GM21423 (cell line): ENCODE results near the gene CDH24.

Experiments used
- ATAC-seq: cut with Tn5 transposase; IDR thresholded peaks from one replicate; pipeline ENCODE4 v1.9.1; 2021; ENCODE audit warnings: mild to moderate bottlenecking, moderate library complexity; ENCODE audit not compliant: unreplicated experiment

CDH24 gene, protein sequence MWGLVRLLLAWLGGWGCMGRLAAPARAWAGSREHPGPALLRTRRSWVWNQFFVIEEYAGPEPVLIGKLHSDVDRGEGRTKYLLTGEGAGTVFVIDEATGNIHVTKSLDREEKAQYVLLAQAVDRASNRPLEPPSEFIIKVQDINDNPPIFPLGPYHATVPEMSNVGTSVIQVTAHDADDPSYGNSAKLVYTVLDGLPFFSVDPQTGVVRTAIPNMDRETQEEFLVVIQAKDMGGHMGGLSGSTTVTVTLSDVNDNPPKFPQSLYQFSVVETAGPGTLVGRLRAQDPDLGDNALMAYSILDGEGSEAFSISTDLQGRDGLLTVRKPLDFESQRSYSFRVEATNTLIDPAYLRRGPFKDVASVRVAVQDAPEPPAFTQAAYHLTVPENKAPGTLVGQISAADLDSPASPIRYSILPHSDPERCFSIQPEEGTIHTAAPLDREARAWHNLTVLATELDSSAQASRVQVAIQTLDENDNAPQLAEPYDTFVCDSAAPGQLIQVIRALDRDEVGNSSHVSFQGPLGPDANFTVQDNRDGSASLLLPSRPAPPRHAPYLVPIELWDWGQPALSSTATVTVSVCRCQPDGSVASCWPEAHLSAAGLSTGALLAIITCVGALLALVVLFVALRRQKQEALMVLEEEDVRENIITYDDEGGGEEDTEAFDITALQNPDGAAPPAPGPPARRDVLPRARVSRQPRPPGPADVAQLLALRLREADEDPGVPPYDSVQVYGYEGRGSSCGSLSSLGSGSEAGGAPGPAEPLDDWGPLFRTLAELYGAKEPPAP

DNA sequence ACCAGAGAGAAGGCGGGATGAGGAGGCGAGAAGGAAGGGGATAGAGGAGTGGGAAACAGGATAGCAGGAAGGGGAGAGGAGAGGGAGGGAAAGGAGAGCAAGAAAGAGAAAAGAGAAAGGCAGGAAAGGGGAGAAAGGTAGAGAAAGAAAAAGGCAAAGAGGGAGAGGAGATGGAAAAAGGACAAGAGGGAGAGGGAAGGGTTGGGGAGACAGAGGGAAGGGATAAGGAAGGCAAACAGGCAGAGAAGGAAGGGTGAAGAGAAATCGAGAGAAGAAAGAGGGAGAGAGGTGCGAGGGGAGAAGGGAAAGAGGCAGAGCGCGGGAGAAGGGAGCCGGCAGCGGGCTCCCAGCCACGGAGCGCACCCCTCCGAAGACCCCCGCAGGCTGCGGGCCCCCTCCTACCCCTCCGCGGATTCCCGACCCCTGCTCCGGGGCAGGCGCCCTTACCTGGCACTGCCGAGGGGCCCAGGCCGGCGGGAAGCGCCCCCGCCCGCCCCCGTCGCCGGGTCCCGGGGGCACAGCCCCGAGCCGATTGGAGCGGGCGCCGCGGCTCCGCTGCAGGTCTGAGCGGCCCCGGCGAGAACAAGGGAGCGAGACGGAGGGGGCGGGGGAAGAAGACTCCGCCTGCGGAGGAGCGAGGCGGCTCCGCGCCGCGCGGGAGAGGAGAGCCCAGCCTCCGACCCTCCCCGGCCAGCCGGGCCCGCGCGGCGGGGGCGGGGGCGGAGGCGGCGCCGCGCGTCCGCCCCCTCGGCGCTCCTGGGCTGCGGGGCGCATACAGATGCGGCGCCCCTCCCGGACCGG lies at the start of gene CDH24:
CDH24 (minus strand) TSS at position 565 of the 801 bp plus-strand sequence. CDS start 1,787 bp downstream, outside the sequence.
- peak; percentile 63 for ATAC-seq

DNA sequence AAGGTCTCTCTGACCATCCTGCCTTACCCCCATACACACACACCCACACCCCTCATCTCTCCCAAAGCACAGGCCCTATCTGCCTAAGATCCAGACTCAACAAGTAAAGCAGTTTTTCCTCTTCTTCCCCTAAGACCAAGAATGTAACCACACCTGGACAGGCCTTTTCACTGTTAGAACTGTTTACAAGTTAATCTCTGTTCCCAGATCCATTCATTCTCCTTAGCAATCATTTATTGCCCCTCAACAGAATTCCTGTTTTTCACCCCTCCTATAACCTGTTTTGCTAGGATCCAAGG lies 49.4 kb upstream of the CDH24 start:
- ATAC-seq = no peak

DNA sequence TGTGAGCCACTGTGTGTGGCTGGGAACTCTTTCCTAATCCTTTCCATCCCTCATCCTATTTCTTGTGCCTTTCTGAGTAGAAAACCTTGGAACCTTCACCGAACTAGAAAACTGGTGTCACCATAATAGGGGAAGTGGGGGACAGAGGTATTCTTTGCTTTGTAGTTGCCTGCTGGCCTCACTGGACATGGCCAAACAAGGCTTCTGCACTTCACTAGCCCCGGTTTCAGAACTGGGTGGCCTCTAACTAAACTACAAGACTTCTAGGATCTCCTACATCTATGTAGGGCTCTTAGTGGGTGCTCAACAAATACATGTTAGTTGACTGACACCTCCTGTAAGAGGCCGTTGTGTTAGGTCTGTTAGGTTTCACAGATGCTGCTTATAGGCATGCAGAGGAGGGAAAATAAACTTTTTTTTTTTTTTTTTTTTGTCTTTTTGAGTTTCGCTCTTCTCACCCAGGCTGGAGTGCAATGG lies 48.1 kb upstream of the CDH24 start:
- no peak for ATAC-seq

DNA sequence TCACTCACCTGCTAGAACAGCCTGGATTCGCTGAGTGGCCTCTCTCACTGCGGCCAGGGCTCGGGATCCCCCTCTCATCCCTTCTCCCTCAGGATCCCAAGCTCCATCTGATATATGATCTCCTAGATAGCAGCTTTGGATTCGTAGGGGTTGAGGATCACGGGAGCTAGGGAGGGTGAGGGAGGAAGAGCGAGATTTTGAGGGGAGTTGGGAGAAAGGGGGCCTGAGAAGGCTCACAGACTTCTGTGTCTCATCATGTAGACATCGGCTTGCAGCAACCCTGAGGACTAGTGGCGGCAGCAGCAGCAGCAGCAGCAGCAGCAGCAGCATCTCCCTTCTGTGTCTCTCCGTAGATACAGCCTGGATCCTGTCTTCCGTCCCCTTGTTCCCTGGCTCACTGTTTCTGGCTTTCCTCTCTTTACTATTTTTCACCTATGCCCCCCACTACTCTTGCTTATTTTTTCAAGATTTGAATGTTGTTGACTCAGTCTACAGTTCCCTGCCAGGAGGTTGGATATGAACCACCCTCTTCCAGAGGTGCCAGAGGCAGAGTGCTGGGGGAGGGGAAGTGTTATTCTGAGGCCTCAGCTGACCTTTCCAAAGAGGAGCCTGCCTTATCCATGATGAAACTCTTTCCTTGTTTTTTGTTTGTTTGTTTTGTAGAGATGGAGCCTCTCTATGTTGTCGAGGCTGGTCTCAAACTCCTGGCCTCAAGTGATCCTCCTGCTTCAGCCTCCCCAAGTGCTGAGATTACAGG lies 47.4 kb upstream of the CDH24 start, which contains the start of gene CIROP:
CIROP (minus strand) TSS at position 399 of the 757 bp plus-strand sequence; CDS start at position 330, 69 bp downstream.
- no peak for ATAC-seq

DNA sequence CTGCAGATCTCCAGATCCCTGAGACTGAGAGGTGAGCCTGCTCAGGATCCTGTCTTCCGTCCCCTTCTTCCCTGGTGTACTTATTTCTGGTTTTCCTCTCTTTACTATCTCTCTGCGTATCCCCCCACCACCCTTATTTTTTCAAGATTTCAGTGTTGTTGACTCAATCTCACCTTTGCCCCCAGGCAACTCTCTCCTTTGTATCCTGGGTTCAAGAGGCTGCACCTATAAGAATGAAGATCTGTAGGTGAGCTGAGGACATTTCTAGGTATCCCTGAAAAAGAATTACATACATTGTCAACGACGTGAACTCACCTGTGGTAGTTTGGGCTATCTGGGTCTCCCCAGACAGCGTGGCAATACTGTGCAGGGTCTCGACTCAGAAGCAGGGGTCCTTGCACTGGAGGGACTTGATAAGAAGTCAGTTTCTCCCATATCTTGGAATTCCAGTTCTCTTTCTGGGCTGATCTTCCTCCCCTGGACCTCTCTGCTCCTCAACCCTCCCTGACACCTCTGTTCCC lies 46.8 kb upstream of the CDH24 start:
- no peak for ATAC-seq

DNA sequence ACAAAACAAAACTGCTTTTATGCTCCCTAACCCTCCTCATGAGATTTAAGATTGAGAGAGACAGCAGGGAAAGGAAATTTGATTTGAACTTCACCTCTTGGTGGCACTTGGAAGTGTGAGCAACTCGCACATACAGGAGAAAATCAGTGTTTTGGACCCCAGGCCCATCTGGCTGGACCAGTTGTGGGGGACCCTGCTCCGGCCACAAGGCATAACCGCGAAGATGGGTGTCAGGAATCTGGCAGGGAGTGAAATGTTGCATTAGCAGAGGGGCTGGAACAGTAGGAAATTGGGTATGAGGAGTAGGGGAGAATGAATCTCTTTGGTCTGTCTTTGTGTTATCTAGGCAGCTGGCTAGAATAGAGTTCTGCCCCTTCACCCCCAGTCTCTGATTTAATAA lies 46.3 kb upstream of the CDH24 start:
- no peak for ATAC-seq

DNA sequence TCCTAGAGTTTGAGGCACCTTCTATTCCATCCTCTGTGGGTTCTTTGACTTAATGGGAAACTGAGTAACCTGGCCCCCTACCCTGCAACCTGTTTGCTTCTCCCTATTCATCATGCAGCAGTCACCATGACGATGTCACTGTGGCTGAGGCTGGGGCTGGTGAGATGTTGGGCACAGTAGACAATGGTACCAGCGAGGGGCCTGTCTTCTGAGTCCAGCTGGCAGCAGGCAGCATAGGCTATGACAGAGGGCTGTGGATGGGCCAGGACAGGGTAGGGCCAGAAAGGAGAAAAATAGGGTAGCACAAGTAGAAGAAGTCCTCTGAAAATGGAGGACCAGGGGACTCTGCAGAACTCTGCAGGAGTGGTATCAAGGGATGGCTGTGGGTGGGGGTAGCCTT lies 45.5 kb upstream of the CDH24 start:
- no peak for ATAC-seq

DNA sequence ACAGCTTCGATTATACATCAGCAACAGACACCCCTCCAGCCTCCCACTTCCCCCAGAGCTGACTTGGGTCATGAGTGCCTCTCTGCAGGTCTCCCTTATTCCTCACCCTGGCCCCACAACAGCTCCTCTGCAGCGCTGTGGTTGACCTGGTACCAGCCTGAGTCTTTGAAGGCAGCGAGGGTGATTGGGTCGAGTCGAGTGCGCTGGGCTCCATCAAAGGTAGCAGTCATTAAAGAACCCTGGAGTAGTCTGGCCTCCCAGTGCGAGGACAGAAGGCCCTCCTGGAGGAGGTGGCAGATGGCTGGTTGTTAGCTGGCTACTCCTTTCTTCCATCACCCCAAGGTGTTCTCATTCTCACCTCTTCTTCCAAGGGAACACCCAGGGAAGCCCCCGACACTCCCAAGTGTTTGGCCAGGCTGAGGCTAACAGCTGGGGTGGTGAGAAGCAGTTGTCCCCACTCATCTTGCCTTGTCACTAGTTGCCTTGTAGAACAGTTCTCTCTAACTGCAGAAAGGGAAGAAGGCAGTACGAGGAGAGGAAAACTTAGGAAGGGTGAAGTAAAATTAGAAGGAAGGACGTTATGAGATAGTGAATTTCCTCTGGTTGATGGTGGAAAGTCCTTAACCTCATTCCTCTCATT lies 44.8 kb upstream of the CDH24 start:
- no peak for ATAC-seq

DNA sequence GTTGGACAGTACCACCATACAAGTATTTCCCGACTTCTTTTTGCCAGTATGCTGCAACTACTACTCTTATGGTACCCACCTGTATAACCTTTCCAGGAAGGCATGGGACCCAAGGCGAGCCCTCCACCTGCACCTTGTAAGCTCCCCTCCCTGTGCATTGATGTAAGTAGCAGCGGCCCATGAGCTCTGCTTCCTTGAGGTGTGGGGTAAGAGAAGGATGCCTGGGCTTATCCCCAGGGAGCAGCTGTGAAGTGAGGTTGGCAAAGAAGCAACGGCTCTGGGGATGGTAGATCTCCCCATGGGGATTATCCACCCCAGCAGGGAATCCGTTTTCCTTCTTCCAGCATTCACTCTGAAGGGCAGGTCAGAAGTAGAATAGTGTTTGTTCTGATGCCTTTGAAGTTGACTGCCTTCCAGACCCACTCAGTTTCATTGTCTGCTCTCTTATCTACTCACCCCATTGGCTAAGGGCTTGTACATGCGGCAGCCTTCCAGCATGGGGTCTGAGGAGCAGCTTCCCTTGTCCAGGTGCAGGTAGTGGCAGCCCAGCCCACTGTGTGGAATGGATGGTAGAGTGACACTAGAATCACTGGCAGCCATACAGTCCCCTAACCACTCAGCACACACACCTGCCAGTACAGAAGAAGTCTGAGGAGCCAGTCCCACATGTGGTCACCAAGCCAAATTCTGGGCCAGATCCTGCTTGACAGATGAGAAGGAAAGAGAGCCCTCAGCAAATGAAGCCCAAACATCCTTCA lies 44.1 kb upstream of the CDH24 start:
- ATAC-seq = no peak

DNA sequence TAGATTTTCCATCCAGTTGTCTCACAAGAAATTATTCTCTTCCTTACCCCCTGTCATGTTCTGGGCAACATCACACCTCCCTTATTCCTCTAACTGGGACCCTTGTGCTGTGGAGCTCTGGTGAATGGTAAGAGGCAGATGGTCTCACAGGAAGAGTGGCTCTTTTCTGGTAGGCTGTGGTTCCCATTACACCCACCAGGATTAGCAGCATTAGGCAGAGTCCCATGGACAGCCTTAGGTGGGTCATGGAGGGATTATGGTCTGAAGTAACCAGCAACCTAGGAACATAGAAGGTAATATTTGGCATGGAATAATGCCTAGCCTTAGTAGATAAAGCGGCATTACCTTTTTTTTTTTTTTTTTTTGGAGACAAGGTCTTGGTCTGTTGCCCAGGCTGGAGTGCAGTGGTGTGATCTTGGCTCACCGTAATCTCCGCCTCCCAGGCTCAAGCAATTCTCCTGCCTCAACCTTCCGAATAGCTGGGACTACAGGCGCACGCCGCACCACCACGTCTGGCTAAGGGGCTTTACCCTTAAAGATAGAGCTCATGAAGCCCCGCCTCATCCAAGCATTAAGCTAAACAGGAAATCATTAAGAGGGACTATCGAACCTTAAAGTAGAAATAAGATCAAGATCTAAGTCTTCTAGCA lies 42.0 kb upstream of the CDH24 start:
- no peak for ATAC-seq

DNA sequence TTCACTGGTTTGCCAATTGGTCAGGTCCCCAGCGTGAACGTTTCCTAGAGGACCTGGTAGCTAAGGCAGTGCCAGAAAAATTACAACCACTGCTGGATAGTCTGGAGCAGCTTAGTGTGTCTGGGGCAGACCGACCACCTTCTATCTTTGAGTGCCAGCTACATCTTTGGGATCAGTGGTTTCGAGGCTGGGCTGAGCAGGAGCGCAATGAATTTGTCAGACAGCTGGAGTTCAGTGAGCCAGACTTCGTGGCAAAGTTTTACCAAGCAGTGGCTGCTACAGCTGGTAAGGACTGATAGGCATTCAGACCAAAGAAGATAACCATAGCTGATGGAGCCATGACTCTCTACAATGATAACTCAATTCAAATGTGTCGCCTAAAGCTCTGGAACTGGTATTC lies 40.5 kb upstream of the CDH24 start:
- ATAC-seq = no peak

DNA sequence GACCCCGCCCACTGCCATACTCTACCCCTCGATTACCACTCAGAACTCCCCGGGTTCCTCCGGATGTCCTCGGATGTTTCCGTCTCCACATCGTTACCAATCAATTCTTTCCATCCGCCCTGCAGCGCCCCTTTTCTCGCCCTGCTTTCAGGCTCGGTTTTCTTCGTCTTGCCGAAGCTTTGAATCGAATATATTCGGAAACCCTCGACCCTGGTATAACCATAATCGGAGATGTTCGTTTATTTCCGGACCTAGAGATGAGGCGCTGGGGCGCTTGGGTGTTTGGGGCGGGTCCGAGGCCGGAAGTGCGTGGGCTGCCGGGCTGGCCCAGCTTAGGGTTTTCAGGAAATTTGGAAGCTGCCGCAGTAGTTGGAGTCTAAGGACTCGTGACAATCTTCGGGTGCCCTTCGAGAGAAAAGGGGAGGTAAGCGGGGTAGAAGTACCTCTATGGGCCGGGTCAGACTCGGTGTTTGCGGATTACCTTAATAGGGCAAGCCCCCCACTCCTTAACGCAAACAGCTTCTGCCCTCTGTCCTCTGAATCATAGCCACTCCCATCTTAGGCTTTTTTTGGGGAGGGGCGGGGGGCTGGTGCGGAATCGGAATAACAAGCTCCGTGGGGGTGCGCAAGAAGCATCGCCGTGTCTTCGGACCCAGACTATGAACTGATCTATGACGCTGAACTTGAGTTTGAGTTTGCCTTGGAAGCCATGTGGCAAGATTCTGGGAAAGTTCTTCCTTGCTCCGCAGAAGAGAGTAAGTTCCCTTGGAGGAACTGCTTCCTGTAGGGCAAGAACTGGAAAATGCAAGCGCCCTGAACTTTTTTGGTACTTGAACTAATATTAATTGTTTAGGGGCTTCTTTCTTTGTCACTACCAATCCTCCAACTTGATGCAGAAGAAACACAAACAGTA lies 38.1 kb upstream of the CDH24 start, which contains the start of gene C14orf119:
C14orf119 (plus strand) TSS at position 310 of the 913 bp plus-strand sequence. CDS start 2,154 bp downstream, outside the sequence.
- peak; percentile 91 for ATAC-seq

DNA sequence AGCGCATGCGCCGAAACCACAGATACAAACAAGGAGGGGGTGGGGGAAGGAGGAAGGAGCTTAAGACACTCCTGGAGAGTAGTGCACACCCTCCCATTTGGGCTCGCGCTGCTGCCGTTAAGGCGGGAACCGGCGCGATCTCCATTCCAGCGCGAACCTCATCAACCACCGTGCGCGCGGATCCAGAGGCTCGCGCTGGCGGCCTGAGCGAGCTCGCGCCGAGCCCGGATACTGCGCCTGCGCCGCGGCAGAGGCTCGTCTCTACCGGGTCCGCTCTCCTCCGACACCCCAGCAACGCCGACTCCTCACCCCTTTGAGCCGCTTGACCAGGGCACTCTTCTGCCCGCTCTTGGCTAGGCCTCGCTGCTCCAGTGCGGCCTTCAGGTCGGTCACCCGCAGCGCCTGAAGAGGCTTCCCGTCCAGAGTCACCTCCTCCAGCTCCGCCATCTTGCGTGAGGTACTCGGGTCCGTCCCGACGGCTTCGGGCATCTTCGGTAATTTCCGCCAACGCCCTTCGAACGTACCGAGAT lies 37.4 kb upstream of the CDH24 start, which contains the start of gene ACIN1:
ACIN1 (minus strand) TSS at position 471 of the 530 bp plus-strand sequence; CDS start at position 447, 24 bp downstream.
- peak; percentile 33 for ATAC-seq

DNA sequence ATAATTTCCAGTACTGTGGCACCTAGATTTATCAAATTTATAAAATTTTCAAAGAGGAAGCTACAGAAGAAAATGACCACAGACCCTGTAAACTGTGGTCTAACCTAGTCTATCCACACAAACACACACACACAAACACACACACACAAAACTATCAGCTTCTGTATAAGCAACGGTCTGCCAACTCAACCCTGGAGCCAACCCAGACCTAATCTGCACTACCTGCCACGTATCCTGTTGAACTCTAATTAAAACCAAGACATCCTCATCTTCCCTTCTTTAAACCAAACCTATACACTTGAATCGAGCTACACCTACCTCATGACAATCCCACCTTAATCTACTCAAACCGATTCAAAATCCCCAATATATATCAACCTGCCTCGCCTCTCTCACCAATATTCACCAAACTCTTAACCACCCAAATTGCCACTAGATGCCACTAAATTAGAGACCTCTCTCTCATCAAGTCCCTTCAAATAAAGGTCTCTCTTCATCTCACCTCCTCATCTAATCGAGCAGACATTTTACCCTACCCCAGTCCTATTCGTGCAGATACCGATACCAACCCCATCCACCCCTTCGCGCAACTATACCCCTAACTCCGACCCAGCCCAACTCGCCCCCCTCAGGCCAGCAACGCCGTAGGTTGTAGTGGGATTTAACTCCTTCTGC lies 36.8 kb upstream of the CDH24 start:
- no peak for ATAC-seq

DNA sequence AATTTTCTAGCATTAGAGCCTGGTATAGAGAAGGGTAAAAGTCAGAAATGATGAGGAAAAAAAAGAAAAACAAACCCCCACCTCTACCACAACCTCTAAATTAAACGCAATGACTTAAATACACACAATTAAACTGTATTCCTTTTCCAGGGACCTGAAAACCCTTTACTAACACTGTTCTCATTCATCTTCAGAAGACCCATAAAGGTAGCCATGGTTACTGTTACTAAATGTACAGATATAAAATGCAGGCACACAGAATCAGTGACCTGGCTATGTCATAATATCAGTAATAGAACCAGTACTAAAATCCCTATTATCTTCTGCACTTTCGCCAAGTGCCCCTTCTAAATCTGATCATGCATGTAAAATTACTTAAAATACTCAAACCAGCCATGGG lies 36.2 kb upstream of the CDH24 start:
- ATAC-seq = no peak

DNA sequence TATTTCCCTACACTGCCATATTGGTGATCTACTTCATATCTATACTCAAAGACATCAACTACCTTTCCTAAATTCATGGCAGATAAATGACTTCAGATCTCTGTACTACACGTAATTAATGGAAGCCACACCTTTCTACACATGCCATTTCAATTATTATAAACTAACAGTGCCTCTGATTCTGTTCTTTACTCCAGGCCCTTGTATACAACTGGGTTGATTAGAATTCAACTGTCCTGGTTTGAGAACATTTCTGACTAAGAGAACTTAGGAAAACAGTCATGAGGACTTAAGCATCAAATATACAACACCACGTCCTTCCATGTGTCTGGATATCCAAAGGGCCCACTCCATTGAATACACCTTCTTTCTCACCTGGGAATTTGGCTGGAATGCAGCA lies 35.8 kb upstream of the CDH24 start:
- ATAC-seq = no peak
